Stimulated activated CD4-positive, alpha-beta T cell treated with anti-CD3 and anti-CD28 coated beads, Interleukin-12 subunit alpha, Interleukin-12 subunit beta, amount 100 ng/mL, for 24 hours (primary cell): ENCODE data around the gene INSYN2B.
"Not testable (repeated sequence)": the region's sequence is repeated elsewhere in the genome, so short reads cannot be mapped to it uniquely, and the experiment has no call there.

Experiments used
- DNase-seq, 2 experiments: peaks; one replicate each; pipeline ENCODE4 v3.0.0-alpha.2; 2020; ENCODE audit warnings: low read depth in 2 of 2

INSYN2B gene

GRCh38 chr5:169848792-169849191 lies 131.5 kb downstream of the INSYN2B start:
- no peak for DNase-seq

GRCh38 chr5:169848271-169848670 lies 132.0 kb downstream of the INSYN2B start:
- no peak for DNase-seq

GRCh38 chr5:169847519-169847918 lies 132.8 kb downstream of the INSYN2B start:
- no peak for DNase-seq

- DNase-seq: no peak
Measured at GRCh38 chr5:169842699-169843098, 137.6 kb downstream of the INSYN2B start.

- DNase-seq: no peak
Measured at GRCh38 chr5:169840405-169840804, 139.9 kb downstream of the INSYN2B start.

GRCh38 chr5:169838688-169839087 lies 141.6 kb downstream of the INSYN2B start:
- DNase-seq: no peak

- no peak for DNase-seq
Measured at GRCh38 chr5:169837686-169838085, 142.6 kb downstream of the INSYN2B start.

- no peak for DNase-seq
Measured at GRCh38 chr5:169836835-169837536, 143.3 kb downstream of the INSYN2B start.

GRCh38 chr5:169834540-169834939 lies 145.8 kb downstream of the INSYN2B start:
- DNase-seq: not testable (repeated sequence)

- DNase-seq: not testable (repeated sequence)
Measured at GRCh38 chr5:169833681-169834292, 146.5 kb downstream of the INSYN2B start.

- no peak for DNase-seq
Measured at GRCh38 chr5:169832845-169833244, 147.4 kb downstream of the INSYN2B start.

- DNase-seq: no peak
Measured at GRCh38 chr5:169832304-169832703, 148.0 kb downstream of the INSYN2B start.

GRCh38 chr5:169831331-169831730 lies 149.0 kb downstream of the INSYN2B start:
- no peak for DNase-seq

GRCh38 chr5:169828385-169828784 lies 151.9 kb downstream of the INSYN2B start:
- DNase-seq: no peak

GRCh38 chr5:169827769-169828168 lies 152.5 kb downstream of the INSYN2B start:
- no peak for DNase-seq

- no peak for DNase-seq
Measured at GRCh38 chr5:169826618-169827017, 153.7 kb downstream of the INSYN2B start.

GRCh38 chr5:169817031-169817430 lies 163.3 kb downstream of the INSYN2B start:
- DNase-seq: no peak

- DNase-seq: no peak
Measured at GRCh38 chr5:169814522-169814921, 165.8 kb downstream of the INSYN2B start.
